ENCODE results near the gene ANO2. TPM values are rescaled to one million over a fixed set of nuclear protein-coding genes. Genes with fewer than 3 reads are reported as not detected.

ANO2 gene
- total RNA-seq, 4 donors from 2014 or later = 0.59 to 51.7 (median 15.1) TPM

DNA sequence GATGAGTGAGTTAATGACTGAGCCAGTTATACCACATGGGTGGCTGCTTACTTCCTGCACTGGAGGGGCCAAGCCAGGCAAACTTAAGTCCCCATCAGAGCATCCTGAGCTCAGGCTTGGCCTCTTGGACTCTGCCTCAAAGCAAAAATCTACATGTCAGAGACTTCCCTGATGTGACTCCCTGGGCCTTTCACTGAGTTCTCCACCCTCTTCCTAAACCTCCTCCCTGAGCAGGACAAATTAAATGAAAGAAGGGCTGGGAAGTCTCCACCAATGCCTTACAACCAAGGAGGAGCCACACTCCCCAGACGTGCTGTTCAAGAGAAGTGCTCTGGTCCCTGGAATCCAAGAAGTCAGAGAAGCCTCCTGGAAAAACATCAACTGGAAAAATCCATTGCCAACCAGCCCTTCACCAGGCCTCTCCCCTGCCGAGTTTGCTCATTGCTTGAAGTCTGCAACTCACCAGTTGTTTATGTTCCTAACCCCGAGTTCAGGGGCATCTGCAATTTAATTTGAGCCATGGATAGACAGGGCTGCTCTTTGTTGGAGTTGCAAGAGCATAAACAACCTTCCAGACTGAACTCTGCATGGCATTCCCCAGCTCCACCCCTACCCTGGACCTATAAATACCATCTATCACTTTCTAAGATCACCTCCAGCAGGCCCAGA is 160.5 kb downstream of the ANO2 start:
- DNase-seq = no peak
- Histone ChIP-seq H3K9me3 (no peaks in the 10 kb centered on the region), H3K27ac (no peak overlapping the region), H3K4me3 (no peak overlapping the region), H3K4me1 (no peaks in the 10 kb centered on the region), H3K36me3 (no peaks in the 10 kb centered on the region), H3K27me3 (no peaks in the 10 kb centered on the region)
- intact Hi-C loops (cut with DNase I; ENCODE audit: low total_unique reads) = no loop called here
- TF ChIP-seq, protein P1, sequence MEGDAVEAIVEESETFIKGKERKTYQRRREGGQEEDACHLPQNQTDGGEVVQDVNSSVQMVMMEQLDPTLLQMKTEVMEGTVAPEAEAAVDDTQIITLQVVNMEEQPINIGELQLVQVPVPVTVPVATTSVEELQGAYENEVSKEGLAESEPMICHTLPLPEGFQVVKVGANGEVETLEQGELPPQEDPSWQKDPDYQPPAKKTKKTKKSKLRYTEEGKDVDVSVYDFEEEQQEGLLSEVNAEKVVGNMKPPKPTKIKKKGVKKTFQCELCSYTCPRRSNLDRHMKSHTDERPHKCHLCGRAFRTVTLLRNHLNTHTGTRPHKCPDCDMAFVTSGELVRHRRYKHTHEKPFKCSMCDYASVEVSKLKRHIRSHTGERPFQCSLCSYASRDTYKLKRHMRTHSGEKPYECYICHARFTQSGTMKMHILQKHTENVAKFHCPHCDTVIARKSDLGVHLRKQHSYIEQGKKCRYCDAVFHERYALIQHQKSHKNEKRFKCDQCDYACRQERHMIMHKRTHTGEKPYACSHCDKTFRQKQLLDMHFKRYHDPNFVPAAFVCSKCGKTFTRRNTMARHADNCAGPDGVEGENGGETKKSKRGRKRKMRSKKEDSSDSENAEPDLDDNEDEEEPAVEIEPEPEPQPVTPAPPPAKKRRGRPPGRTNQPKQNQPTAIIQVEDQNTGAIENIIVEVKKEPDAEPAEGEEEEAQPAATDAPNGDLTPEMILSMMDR (IDR thresholded peaks at IDR 0.05) = no peak
- no peak for TF ChIP-seq POLR2A (IDR thresholded peaks at IDR 0.05)

DNA sequence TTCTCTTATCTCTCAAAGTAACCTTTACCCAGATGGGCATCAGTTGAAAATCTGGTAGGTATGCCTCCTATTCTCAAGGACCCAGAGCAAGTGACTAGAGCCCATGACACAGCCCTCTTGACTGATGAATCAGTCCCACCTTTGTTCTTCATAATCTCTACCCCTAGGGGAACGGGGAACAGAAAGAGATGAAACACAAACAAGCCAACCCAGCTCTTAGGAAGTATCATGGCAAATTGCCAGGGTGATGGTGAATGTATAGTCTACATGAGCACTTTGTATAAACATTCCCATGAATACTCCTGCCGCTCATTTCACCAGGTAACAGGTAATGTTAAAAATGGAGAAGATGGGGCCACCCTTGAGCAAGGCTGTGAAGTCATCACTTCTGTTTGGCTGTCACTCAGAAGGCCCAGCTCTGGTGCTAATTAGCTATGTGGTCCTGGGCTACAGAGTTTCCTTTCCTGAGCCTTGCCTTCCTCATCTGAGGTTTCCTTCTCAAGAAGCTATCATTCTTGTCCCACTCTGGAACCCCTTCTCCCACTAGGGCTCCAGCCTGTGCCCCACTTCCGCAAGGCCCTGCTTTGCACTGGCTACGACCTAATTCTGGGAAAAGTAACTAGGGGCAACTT is 161.7 kb downstream of the ANO2 start:
- intact Hi-C loops (cut with DNase I; ENCODE audit: low total_unique reads) = no loop called here
- Histone ChIP-seq H3K27me3 (no peaks in the 10 kb centered on the region), H3K27ac (no peak overlapping the region), H3K4me1 (no peaks in the 10 kb centered on the region), H3K4me3 (no peak overlapping the region), H3K36me3 (no peaks in the 10 kb centered on the region), H3K9me3 (no peaks in the 10 kb centered on the region)
- DNase-seq = no peak
- no peak for TF ChIP-seq POLR2A (IDR thresholded peaks at IDR 0.05)
- TF ChIP-seq, protein P1 (IDR thresholded peaks at IDR 0.05) = no peak

DNA sequence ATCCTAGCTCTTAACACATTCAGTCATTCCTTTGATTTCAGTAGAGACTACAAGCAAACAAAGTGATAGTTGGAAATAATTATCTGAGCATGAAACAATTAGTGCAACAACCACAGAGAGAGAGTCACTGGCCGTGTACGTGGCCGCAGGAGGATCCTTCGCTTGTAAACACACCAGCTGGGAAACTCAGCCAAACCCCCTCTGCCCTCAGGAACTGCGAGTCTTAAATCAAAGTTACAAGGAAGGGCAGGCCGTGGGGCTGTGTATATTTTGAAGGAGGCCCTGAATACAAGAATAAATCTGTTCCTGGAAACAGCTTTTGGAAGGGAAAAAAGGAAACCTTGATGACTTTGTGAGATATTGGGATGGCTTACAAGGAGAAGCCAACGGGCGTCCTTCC is 164.5 kb downstream of the ANO2 start:
- no peak for DNase-seq
- Histone ChIP-seq H3K4me1 (no peaks in the 10 kb centered on the region), H3K27ac (no peak overlapping the region), H3K9me3 (no peaks in the 10 kb centered on the region), H3K27me3 (no peaks in the 10 kb centered on the region), H3K36me3 (no peaks in the 10 kb centered on the region), H3K4me3 (no peak overlapping the region)
- intact Hi-C loops (cut with DNase I; ENCODE audit: low total_unique reads) = no loop called here
- TF ChIP-seq POLR2A (IDR thresholded peaks at IDR 0.05) = no peak
- TF ChIP-seq, protein P1 (IDR thresholded peaks at IDR 0.05) = no peak

DNA sequence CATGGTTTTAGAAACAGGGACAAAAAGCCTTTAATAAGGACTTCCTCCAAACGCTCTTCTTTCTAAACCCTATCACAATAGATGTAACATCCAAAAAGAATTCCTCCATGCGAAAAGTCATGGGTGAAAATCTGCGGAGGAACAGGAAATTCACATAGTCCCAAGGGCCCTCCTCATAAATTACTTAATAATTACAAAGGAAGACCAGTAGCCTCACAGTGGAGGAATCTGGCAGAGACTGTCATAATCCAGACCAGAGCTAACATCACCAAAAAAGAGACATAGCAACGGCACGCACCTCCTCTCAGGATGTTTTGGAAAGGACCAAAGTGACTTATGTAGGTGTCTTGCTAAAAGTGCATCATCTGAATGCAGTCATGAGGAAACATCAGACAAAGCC is 165.7 kb downstream of the ANO2 start:
- H3K27me3 ChIP-seq = no peaks in the 10 kb centered on the region
- H3K4me1 ChIP-seq = no peaks in the 10 kb centered on the region
- DNase-seq = no peak

DNA sequence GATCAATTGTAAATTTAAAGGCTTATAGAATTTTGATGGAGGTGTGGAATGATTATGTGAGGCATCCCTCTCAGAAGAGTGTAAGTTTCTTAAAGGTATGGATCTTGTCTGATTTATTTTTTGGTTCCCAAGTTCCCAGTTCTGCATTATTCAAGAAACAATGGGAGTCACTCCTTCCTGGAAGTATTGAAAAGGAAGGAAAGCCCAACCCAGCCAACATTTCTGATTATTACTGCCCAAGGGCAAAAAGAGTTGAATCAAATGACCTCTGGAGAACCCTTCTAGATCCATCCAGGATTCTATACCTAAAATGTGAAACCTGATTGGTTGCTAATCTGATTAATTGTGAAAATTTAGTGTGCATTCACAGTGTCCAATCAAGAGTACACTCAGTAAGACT is 166.2 kb downstream of the ANO2 start:
- intact Hi-C loops (cut with DNase I; ENCODE audit: low total_unique reads) = no loop called here
- Histone ChIP-seq H3K27me3 (no peaks in the 10 kb centered on the region), H3K27ac (no peak overlapping the region), H3K9me3 (no peaks in the 10 kb centered on the region), H3K4me1 (no peaks in the 10 kb centered on the region), H3K4me3 (no peak overlapping the region), H3K36me3 (no peaks in the 10 kb centered on the region)
- TF ChIP-seq, protein P1 (IDR thresholded peaks at IDR 0.05) = no peak
- TF ChIP-seq POLR2A (IDR thresholded peaks at IDR 0.05) = no peak
- DNase-seq = no peak

More for the DNA sequence above, 165.7 kb downstream of the ANO2 start:
- H3K27ac ChIP-seq = no peak overlapping the region
- no peaks in the 10 kb centered on the region for H3K36me3 ChIP-seq
- TF ChIP-seq, protein P1 (IDR thresholded peaks at IDR 0.05) = no peak
- no peak for TF ChIP-seq POLR2A (IDR thresholded peaks at IDR 0.05)
- intact Hi-C loops (cut with DNase I; ENCODE audit: low total_unique reads) = no loop called here
- H3K4me3 ChIP-seq = no peak overlapping the region
- H3K9me3 ChIP-seq = no peaks in the 10 kb centered on the region

Data from uterus (tissue), 4 donors.